HG03565 (cell line): ENCODE results near the gene ARL5C.
"Not testable (repeated sequence)": the region's sequence is repeated elsewhere in the genome, so short reads cannot be mapped to it uniquely, and the experiment has no call there.

Experiments
- ATAC-seq: cut with Tn5 transposase; IDR thresholded peaks from one replicate; pipeline ENCODE4 v1.9.1; 2021; ENCODE audit warnings: mild to moderate bottlenecking, moderate library complexity; ENCODE audit not compliant: unreplicated experiment

ARL5C gene

DNA sequence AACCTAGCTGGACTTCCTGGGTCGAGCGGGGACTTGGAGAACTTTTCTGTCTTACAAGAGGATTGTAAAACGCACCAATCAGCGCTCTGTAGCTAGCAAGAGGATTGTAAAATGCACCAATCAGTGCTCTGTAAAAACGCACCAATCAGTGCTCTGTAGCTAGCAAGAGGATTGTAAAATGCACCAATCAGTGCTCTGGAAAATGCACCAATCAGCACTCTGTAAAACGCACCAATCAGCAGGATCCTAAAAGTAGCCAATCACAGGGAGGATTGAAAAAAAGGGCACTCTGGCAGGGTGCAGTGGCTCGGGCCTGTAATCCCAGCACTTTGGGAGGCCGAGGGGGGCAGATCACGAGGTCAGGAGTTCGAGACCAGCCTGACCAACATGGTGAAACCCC, 2.5 kb upstream of the ARL5C start:
- ATAC-seq: not testable (repeated sequence)

DNA sequence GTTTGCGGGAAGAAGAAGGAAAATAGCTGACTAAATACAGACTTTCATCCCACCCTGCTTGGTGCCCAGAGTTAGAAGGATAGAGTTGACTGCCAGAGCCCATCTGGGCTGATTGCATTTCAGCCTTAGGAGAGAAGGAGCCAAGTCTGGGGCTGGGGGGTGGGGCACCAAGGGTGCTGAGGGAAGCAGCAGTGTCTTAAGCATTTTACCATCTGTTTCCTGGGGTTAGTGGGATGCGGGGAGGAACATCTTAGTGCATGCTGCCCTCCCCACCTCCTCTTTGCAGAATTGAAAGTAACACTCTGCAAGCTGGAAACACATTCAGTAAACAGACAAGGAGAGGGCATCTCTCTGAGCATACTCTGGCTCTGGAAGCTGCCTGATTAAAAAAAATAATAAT, 1.5 kb upstream of the ARL5C start:
- no peak for ATAC-seq

DNA sequence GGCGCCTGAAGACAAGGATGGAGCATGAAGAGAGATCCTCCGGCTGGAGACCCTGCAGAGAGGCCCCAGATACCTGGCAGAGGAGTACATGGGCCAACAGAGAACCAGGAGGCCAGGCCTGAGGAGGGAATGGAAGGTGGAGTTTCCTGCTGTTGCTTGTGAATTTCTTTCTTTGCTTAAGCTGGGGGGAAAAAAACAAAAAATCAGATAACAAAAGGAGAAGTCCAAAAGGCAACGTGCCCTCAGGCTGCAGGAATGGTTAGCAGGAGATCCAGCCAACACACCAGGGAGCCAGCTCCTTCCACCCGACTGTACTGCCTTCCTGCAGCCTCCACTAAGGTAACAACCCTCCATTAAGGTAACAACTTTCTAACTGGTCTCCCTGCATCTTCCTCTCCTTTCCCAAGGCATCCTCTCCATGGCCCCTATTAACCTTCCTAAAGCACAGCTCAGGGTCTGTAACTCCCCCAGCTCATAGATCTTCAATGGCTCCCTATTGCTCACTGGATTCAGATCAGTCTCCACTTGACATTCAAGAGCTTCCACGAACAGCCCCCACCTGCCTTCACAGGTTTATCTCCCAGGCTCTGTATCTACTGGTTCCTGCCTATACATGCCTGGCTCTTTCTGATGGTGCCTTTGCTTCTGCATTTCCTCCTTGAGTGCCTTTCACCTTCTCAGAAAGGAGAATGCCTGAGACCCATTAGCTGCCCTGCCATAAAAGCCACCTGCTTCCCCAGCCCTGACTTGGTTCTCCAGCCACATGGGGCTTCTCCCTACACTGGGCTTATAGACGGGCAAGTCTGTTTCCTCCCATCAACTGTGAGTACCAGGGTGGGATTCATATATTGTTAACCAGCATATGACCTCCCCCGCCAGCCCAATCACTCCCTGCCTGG, 725 bp upstream of the ARL5C start:
- ATAC-seq: no peak

DNA sequence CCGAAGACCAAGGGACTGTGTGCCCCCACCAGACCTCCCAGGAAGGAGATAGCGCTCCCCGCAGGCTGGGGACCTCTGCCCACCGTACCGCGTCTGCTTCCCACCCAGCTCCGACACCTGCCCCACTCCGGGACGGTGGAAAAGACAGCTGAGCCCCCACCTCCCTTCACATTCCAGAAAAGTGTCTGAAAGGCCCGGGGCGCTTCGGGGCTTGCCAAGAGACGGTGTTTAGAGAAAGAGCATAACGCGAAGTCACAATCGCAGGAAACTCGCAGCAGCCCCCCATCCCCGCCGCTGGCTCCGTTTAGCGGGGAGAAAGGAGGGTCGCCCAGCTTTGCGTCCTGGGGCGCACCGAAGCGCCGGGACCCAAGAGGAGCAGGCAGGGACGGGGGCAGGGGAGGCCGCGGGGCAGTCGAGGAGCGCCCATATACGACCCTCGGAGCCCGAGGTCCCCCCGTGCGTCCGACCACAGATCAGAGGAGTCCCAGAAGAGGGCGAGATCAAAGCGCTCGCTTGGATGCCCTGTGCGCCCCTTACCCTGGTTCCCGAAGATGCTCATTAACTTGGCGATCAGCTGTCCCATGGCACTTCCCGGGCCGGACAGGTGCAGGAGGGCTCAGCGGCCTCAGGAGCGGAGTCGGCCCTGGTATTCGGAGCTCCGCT, 652 bp downstream of the ARL5C start:
- no peak for ATAC-seq

DNA sequence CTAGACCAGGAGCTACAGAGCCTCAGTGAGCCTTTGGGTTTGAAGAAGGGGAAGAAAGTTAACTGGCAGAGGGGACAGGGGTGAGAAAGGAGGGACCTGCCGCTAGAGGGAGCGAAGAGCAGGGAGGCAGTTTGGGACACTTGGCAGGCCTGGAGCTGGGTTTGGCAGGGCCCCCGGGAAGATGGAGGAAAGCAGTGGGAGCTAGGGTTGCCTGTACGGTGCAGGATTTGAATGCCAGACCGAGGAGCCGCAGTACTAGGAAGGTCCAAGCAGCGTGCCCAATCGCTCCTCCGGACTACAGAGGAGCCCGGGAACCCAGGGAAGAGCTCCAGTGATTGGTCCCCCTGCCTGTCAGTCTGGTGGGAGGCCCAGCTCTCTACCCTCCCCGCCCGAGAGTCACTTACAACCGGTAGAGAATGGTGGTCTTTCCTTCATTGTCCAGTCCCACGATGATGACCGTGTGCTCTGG, 1.3 kb downstream of the ARL5C start:
- no peak for ATAC-seq

DNA sequence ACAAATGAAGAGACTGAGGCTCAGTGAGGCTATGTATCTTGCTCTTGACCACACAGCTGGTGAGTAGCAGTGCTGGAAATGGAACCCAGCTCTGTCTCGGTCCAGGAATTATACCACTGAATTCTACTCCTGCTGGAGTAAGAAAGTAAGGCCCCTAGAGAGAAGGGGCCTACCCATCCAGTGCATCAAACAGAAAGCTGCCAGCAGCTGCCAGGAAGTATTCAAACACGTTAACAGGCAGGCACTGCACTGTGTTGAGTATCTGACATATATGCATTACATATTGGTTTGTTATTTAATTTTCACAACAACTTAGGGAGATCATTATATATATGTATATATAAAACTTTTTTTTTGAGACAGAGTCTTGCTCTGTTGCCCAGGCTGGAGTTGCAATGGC, 4.0 kb downstream of the ARL5C start:
- ATAC-seq: no peak

DNA sequence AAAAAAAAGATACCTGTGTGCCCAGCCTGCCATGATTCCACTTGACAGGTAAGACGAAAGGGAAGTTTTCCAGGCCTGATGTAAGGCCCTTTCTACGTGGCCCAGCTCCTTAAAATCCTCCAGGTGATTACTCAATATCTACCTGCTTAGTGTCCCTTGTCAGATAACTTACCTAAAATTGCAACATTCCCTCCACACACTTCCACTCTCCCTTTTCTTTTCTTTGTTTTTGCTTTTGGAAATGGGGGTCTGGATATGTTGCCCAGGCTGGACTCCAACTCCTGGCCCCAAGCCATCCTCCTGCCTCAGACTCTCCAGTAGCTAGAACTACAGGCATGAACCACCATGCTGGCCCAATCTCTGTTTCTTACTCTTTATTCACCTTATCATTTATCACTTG, 7.3 kb downstream of the ARL5C start:
- ATAC-seq: no peak

DNA sequence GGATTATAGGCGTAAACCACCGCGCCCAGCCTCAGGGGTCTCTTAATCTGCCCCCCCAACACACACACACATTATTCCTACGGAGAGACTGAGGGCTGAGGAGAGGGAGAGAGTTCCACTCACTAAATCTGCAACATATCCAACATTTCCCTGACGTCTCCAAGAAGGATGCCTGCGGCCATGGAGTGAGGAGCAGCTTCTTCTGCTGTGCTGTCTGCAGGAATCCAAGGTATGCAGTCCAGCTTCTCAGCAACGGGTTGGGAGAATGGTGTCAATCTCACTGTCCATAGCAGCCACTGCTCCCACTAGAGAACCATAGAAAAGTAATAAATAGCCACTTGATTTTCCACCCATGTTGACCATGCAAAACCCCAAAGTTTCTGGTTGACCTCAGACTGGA, 9.5 kb downstream of the ARL5C start:
- ATAC-seq: no peak

DNA sequence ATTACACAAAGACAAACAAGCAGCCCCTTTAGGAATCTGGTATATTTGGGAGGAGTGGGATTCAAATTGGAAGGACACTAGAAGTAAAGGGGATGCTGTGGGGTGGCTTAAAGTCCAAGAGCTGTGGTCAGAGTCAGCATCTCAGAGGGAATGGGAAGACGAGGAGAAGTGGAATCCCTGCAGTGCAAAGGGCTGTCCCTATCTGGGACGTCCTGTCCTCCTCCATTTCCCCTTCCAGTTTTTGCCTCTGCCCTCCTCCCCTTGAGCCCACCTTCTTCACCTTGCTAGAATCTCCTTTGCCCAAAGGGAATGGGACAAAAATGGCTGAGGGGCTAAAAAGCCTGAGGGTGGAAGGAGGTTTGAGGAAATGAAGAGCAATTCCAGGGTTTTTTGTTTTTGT, 10.3 kb downstream of the ARL5C start:
- no peak for ATAC-seq

DNA sequence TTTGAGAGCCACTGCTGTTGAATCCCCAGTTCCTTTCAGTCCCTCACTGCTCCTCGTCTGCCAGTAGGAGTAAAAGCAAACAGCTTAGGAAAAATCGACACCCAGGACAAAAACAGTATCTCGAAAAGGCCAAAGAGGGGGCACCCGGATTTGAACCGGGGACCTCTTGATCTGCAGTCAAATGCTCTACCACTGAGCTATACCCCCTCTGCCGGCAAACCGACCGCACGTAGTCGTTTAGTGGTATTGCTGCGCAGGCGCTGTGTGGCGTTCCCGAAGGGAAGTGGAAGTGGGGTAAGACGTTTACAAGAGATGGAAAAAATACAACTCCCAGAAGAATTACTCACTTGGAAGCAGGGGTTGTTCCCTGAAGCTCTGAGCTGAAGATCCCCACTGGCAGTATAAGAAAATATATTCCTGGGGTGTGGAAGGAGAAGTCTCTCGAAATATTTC, 12.3 kb downstream of the ARL5C start:
- peak; percentile 42 for ATAC-seq

DNA sequence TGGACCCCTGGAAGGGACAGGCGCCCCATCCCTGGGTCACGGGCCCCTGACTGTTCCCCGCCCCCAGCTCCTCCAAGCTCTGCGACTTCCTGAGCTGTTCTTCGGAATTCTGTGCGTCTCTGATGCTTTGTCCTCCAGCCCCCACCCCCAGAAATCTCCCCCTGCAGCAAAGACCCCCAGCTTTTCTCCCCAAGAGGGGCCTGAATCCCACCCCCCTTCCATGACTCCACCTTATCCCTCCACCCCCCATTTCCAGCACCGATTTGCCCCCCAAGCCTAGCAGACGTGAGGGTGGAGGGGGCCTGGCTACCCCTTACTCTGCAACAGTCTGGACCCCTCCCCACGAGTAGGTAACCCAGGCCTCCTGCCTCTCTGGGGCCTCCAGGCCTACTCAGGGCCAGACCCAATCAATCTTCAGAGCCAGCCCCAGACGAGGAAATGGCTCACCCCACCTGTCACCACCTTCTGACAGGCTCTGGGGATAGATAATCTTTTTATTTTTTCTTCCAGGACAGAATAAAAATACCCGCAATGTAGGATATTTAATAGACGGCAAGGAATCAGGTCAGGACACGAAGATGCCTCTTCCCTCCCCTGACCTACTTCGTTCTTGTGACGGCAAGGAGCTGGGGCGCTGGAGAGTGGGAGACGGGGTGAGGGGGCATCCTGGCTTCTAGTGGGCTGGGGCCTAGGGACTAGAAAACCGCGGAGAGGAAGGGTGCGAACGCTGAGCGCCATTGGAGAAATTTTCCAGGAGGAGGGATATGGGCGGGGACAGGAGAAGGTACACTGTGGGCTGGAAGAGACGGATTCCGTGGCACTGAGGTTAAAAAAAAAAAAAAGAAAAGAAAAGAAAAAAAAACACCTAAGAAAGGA, 13.8 kb downstream of the ARL5C start:
- ATAC-seq: no peak

DNA sequence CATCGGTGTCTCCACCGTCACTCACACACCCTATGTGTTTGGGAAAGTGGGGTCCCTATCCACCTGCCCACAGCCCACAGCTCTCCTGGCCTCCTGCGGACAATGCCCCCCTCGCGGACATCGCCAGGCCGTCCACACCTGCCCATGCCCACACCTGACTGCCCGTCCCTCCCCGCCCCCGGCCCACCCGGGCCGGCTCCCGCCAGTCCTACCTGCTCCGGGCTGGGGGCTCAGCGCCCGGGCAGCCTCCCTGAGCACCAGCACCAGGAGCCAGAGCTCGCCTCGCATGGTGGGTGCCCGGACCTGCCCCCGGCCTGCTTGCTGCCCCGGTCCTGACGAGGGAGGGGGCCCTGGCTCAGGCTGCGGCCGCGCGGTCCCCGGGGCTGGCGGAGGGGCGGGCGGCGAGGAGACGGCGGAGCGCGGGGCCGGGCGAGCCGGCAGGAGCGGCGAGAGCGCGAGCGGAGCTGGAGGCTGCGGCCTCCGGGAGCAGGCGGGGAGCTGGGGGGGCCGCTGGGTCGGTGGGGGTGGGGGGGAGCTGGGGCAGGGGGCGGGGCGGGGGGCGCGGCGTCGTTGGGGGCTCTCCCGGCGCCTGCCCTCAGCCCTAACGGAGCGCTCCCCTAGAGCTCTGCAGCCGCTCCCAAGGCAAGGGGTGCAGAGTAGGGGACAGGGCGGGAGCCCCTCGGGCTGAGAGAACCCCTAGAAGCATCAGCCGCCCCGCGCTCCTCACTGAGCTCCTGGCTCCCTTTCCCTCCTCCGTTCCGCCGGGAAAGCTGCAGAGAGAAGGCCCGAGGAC, 14.6 kb downstream of the ARL5C start, which contains the start of gene PLXDC1:
TSS of gene PLXDC1 (minus strand) at position 488 of the 793 bp plus-strand sequence. CDS start at position 288, 200 bp downstream.
- no peak for ATAC-seq

DNA sequence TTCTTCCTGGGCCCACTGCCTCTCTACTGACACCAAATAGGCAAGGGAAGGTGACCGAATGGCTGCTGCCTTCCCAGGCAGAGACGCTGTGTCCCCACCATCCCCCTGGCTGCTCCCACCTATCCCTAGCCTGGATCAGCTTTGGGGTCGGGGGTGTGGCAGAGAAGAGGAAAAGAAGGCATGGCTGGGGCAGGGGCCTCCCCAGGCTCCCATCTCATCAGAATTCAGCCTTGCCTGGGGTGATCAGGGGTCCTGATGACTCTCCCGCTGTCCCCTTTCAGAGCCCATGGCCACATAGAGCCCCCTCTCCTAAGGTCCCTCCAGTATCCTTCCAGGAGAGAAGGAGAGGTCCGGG, 15.2 kb downstream of the ARL5C start:
- ATAC-seq: no peak

DNA sequence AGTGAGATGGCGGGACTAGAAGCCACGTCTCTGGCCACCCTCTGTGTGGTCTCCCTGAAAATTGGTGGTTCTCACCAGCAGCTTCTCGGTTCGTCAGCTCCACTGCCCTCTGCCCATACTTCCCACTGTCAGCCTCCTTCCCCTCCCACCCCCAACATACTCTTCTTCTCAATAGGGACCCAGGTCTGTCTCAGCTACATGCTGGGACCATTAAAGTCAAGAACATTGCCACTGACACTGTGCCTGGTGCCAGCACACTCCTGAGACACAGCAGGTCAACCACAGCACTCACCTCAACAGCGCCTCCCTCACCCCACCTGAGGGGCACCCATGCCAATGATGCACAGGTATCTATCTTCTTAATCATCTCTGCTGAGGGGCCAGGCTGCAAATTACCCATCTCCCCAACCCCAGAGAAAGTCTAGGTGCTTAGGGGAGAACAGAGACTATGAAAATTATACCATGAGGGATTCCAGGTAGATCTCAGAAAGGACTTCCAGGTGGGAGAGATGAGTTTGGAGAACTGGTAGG, 15.8 kb downstream of the ARL5C start:
- no peak for ATAC-seq

DNA sequence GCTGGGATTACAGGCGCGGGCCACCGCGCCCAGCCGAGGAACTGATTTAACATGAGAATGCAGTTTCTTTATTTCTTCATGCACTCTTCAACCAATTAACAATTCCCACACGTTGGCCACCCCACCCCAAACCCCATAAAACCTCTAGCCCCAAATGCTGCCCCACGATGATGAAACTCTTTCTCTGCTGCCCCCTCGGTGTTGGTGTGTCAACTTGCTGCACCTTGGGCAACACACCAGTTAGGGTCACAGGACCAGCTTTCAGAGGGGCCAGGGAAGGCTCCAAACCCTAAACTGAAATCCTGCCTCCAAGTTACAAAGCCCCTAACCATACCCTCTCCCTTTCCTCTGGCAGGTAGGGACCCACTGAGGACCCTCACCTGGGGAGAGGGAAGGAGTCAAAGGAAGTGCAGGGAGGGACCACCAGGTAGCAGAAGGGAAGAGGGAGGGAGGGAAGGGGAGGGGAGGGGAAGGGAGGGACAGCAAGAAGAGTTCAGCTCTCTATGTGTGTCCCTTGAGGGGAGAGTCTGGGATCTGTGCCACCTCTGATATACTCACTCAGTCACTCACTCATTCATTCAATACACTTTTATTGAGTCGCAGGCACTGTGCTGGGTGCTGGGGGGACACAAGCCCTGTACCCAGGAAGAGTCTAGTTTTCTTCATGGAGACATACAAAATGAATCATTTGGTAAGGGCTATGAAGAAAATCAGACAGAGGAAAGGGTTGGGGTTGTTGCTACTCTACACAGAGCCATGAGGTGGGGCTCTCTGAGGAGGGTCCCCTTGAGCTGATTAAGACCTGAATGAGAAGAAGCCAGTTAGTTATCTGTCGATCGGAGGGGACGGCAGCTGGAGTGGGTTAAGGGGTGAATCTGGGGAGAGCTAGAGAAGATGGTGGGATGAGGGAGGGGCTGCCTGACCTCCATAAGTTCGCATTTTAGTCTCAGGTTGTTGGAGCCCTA, 18.5 kb downstream of the ARL5C start:
- no peak for ATAC-seq

DNA sequence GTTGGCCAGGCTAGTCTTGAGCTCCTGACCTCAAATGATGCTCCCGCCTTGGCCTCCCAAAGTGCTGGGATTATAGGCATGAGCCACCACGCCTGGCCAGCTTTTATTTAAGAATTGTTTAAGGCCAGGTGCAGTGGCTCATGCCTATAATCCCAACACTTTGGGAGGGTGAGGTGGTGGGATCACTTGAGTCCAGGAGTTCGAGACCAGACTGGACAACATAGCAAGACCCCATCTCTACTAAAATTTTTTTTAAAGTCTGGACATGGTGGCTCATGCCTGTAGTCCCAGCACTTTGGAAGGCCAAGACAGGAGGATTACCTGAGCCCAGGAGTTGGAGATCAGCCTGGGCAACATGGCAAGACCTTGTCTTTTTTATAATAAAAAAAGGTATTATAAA, 19.7 kb downstream of the ARL5C start:
- no peak for ATAC-seq

DNA sequence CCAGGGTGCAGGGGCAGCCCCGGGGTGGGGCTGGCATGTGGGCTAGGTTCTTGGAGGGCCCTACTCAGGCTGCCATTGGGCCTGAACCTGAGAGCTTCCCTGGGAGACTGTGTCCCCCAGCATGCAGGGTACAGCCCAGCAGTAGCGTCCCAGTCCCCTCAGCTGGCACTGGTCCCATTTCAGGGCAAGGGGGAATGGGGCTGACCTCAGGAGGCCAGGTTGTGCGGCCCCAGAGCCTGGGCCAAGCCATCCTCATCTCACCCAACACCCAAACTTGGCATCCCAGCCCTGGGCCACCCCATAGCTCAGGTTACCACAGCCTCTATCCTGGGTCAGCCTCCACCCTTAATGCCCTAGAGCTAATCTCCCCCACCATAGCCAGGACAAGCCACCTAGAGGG, 20.8 kb downstream of the ARL5C start:
- ATAC-seq: no peak

DNA sequence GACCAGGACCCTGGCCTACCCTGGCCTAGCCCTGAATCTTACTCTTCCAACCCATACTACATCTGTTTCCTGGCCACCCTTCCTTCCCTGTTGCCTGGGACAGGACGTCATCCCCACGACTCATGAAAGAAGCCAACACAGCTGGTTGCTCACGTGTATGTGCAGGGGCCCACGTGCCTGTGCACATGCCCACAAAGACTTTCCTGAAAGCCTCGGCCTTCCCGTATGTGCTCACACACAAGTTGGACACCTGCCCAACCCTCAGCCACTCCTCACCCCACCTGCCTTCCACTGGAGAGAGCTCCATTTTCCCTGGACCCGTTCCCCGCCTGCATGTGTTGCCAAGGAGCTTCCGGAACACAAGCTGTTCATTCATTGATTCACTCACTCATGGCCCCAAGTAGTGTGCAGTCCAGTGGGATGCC, 21.5 kb downstream of the ARL5C start:
- ATAC-seq: no peak

DNA sequence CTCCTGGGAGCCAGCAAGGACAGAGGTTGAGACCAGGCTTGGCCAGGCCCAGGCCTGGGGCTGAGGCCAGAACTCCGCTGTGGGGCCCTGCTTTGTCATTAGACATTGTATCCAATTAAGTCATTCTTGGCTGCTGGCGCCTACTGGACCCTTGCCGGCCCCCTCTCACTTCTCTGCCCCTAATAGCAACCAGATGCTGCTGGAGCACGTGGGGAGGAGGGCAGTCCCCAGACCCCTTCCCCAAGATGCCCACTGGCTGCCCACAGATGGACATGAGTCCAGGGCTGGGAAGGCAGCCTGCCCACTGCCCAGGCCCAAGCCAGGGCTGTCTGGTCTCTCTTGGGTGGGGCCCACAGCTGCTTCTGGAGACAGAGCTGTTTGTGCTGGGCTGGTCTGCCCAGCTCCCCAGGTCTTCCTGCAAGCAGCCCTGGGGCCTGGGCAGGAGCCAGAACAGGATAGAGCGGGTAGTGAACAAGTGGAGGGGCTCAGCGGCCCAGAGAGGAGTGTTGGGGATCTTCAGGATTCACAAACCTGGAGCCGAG, 22.3 kb downstream of the ARL5C start:
- no peak for ATAC-seq
